ACC112 (cell line): ENCODE measurements around the gene HAGH.
"Not testable (repeated sequence)": the region's sequence is repeated elsewhere in the genome, so short reads cannot be mapped to it uniquely, and the experiment has no call there.

Experiments used
- H2AFZ ChIP-seq: fragments of 200-600 bp; sonication (generic); one replicate; pipeline ENCODE4 v1.6.0; 2017; ENCODE audit warnings: antibody characterized with exemption, low read length; ENCODE audit not compliant: unreplicated experiment
- H3K27ac ChIP-seq: fragments of 200-600 bp; sonication (generic); 2 replicates; pipeline ENCODE4 v1.5.1; 2014; ENCODE audit warnings: low read depth, mild to moderate bottlenecking, antibody characterized with exemption, low read length, moderate library complexity
- H3K27me3 ChIP-seq: fragments of 200-600 bp; sonication (generic); 2 replicates; pipeline ENCODE4 v1.6.1; 2014; ENCODE audit warnings: mild to moderate bottlenecking, antibody characterized with exemption, low read length, moderate library complexity, mixed read lengths; ENCODE audit not compliant: insufficient read depth
- H3K36me3 ChIP-seq: fragments of 200-600 bp; sonication (generic); 2 replicates; pipeline ENCODE4 v1.6.1; 2016; ENCODE audit warnings: mild to moderate bottlenecking, antibody characterized with exemption, low read length, moderate library complexity, mixed read lengths; ENCODE audit not compliant: insufficient read depth
- H3K4me1 ChIP-seq: fragments of 200-600 bp; sonication (generic); one replicate; pipeline ENCODE4 v1.6.1; 2016; ENCODE audit warnings: low read length, mixed read lengths; ENCODE audit not compliant: insufficient read depth, unreplicated experiment, control insufficient read depth
- H3K4me3 ChIP-seq: fragments of 200-600 bp; sonication (generic); 2 replicates; pipeline ENCODE4 v1.5.1; 2014; ENCODE audit warnings: mild to moderate bottlenecking, low read depth, low read length
- H3K79me2 ChIP-seq: fragments of 200-600 bp; sonication (generic); one replicate; pipeline ENCODE4 v1.6.0; 2016; ENCODE audit warnings: low read length; ENCODE audit not compliant: control insufficient read depth, unreplicated experiment, insufficient read depth

The HAGH gene

DNA sequence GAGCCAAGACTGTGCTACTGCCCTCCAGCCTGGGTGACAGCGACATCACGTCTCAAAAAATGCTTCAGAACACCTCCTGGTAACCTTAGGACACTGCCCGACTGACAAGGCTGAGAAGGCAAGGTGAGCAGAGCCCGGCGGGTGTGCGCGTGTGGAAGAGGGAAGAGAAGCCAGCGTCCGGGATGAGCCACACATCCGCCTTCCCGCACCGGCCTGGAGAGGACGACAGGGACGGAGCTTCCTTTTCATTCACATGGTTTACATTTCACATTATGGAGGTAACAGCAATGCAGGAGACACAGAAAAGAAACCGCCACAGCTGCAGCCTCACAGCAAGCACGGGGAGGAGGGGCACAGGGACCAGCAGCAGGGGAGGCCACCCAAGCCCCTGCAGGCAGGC is 16.5 kb downstream of the HAGH start:
- Histone ChIP-seq H3K4me1 (no peaks in the 10 kb centered on the region), H3K27ac (no peak overlapping the region), H3K4me3 (no peak overlapping the region), H3K27me3 (no peaks in the 10 kb centered on the region), H3K36me3 (no peaks in the 10 kb centered on the region), H2AFZ (no peak overlapping the region), H3K79me2 (no peaks in the 10 kb centered on the region)

DNA sequence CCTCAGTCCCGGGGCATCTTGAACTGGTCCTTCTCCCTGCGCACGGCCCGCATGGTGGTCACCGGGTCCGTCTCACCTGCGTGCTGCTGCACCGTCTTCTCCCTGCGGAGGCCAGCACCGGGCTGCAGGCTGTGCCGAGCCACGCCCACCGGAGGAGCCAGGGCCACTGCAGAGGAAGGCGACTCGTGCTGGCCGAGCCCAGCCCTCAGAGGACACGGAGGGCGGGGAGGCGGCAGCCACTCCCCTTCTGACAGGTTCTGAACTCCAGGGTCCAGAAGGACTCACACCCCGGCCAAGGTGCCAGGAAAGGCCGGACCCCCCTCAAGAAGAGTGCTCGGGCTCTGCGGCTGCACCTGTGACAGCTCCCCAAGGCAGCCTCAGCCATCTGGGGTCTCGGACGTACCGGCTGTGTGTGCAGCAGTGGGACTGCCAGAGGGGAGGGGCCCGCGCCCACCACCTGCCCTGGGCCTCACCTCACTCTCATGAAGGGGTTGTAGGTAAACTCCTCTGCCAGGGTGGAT is 17.3 kb downstream of the HAGH start:
- Histone ChIP-seq H3K27ac (no peak overlapping the region), H3K79me2 (no peaks in the 10 kb centered on the region), H3K36me3 (no peaks in the 10 kb centered on the region), H3K4me1 (no peaks in the 10 kb centered on the region), H2AFZ (no peak overlapping the region), H3K27me3 (no peaks in the 10 kb centered on the region), H3K4me3 (no peak overlapping the region)

GRCh38 chr16:1808691-1809090 is 17.9 kb downstream of the HAGH start:
- no peaks in the 10 kb centered on the region for H3K27me3 ChIP-seq
- H3K79me2 ChIP-seq: no peaks in the 10 kb centered on the region
- H3K27ac ChIP-seq: no peak overlapping the region
- no peaks in the 10 kb centered on the region for H3K4me1 ChIP-seq
- no peak overlapping the region for H2AFZ ChIP-seq
- H3K36me3 ChIP-seq: no peaks in the 10 kb centered on the region
- H3K4me3 ChIP-seq: no peak overlapping the region

DNA sequence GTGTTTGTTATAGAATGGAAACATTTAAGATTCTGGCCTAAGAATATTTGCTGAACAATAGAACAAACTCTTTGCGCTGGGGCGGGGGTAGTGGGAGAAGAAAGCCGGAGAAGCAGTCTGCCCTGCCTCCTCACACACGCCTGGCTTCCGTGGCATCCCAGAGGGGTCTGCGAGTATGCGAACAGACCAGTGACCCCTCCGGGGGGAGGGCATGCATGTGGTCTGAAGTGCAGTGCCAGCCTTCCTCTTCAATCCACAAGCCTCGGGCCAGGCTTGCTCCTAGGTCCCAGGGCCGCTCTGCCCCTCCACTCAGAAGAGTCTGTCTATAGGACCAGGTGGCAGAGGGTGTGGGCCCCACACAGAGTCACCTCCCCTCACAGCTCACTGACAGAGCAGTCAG is 19.0 kb downstream of the HAGH start:
- Histone ChIP-seq H3K27me3 (no peaks in the 10 kb centered on the region), H3K36me3 (no peaks in the 10 kb centered on the region), H2AFZ (no peak overlapping the region), H3K79me2 (no peaks in the 10 kb centered on the region), H3K4me3 (no peak overlapping the region), H3K27ac (no peak overlapping the region), H3K4me1 (no peaks in the 10 kb centered on the region)

- Histone ChIP-seq H3K36me3 (no peaks in the 10 kb centered on the region), H3K27ac (no peak overlapping the region), H3K27me3 (no peaks in the 10 kb centered on the region), H2AFZ (no peak overlapping the region), H3K4me3 (no peak overlapping the region), H3K79me2 (no peaks in the 10 kb centered on the region), H3K4me1 (no peaks in the 10 kb centered on the region)
Measured at GRCh38 chr16:1800701-1801100, 25.9 kb downstream of the HAGH start.

DNA sequence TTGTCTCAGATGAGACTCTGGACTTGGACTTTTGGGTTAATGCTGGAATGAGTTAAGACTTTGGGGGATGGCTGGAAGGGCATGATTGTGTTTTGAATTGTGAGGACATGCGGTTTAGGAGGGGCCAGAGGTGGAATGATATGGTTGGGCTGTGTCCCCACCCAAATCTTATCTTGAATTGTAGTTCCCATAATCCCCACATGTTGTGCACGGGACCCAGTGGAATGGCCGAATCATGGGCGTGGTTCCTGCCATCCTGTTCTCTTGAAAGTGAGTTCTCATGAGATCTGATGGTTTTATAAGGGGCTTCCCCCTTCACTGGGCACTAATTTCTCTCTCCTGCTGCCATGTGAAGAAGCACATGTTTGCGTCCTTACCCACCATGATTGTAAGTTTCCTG is 27.4 kb downstream of the HAGH start:
- not testable (repeated sequence) for H3K36me3 ChIP-seq, H3K4me3 ChIP-seq, H3K4me1 ChIP-seq

DNA sequence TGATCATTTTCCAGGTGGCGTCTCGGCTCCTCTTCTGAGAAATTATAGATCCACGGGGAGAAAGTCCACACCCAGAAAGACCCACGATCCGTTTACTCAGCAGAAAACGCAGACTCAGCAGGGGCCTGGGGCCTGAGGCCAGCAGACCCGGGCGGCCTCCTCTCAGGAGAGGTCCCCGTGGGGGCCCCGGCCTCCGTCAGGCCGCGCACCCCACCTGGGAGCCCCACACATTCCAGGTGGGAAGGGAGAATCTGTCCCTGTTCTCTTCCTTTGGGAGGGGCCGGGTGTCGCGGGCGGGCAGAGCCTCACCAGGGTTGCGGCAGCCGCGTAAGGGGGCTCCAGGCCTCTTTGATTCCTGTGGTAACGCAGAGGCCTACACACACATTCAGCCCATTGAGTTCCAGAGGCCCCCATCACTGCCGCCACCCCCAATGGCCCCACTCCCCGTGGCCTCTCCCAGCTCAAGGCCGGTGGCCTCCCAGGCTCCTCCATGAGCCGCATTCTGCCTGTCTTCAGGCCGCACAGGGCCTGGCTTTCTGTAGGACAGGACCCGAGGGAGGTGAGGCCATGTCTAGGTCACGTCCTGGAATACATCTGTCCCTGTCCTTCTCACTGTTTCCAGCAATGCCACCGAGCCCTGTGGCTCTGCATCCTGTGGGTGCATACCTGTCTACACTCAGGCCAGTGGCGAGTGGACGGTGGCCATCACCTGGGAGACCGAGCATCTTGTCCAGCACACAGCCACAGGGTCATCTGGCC is 31.5 kb downstream of the HAGH start:
- no peaks in the 10 kb centered on the region for H3K27me3 ChIP-seq
- H3K36me3 ChIP-seq: no peaks in the 10 kb centered on the region
- H3K4me1 ChIP-seq: no peaks in the 10 kb centered on the region
- no peaks in the 10 kb centered on the region for H3K79me2 ChIP-seq
- H3K27ac ChIP-seq: no peak overlapping the region
- no peak overlapping the region for H3K4me3 ChIP-seq
- H2AFZ ChIP-seq: no peak overlapping the region

More for the DNA sequence above, 27.4 kb downstream of the HAGH start:
- H3K27me3 ChIP-seq, H2AFZ ChIP-seq, H3K27ac ChIP-seq, H3K79me2 ChIP-seq: not testable (repeated sequence)

GRCh38 chr16:1794221-1794871 is 32.3 kb downstream of the HAGH start:
- H3K79me2 ChIP-seq: peaks cover 1% of the 10 kb centered on the region
- H3K4me3 ChIP-seq: no peak overlapping the region
- H3K4me1 ChIP-seq: no peaks in the 10 kb centered on the region
- H2AFZ ChIP-seq: no peak overlapping the region
- no peak overlapping the region for H3K27ac ChIP-seq
- no peaks in the 10 kb centered on the region for H3K36me3 ChIP-seq
- no peaks in the 10 kb centered on the region for H3K27me3 ChIP-seq

GRCh38 chr16:1793578-1794220 is 32.9 kb downstream of the HAGH start, which contains the start of gene IGFALS:
IGFALS (minus strand) TSS chr16:1793705; CDS start chr16:1793652, 53 bp downstream.
- peaks cover 2% of the 10 kb centered on the region for H3K79me2 ChIP-seq
- H3K27ac ChIP-seq: no peak within 1 kb of the TSS
- no peak within 1 kb of the TSS for H2AFZ ChIP-seq
- no peaks in the 10 kb centered on the region for H3K4me1 ChIP-seq
- no peaks in the 10 kb centered on the region for H3K27me3 ChIP-seq
- H3K4me3 ChIP-seq: no peak within 1 kb of the TSS
- no peaks in the 10 kb centered on the region for H3K36me3 ChIP-seq

DNA sequence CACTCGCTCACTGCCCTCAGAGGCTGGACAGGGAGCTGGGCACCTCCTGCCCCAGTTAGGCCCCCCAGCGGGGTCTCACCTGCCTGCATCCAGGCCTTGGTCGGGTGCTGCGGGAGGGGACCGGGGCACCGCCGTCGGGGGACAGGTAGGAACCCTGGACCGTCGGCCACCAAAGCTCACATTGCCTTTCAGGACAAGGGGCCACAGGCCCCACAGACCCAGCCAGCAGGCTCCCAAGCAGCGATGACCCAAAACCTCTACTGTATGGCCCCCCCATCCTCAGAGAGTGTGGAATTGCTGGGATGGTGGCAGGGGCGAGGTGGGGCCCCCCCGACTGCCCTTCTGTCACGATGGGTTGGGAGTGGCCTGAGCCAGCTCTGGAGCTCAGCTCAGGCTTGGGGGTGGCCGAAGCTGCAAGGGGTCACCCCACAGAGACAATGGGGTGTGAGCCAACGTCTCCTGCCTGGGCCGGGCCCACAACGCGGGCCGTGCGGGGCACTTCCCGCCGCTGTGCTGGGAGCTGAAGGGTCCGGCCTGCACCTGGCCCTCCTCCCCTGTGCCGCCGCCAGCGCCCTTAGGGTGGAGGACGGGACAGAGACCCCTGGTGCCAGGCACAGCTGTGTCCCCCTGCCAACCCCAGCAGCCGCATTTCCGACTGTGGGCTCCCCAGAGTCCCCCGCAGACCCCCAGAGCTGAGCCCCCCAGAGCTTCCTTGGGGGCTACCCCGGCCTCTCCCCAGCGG is 33.6 kb downstream of the HAGH start:
- Histone ChIP-seq H2AFZ (no peak overlapping the region), H3K36me3 (no peaks in the 10 kb centered on the region), H3K4me3 (no peak overlapping the region), H3K27me3 (no peaks in the 10 kb centered on the region), H3K79me2 (peaks cover 2% of the 10 kb centered on the region), H3K27ac (no peak overlapping the region), H3K4me1 (no peaks in the 10 kb centered on the region)
